HG03565 (cell line): ENCODE results near the gene CPNE6.
A peak's percentile ranks its signal among the peaks of the same experiment; 100 is the strongest.

ENCODE experiments used
- ATAC-seq: cut with Tn5 transposase; IDR thresholded peaks from one replicate; pipeline ENCODE4 v1.9.1; 2021; ENCODE audit warnings: mild to moderate bottlenecking, moderate library complexity; ENCODE audit not compliant: unreplicated experiment

CPNE6 gene

DNA sequence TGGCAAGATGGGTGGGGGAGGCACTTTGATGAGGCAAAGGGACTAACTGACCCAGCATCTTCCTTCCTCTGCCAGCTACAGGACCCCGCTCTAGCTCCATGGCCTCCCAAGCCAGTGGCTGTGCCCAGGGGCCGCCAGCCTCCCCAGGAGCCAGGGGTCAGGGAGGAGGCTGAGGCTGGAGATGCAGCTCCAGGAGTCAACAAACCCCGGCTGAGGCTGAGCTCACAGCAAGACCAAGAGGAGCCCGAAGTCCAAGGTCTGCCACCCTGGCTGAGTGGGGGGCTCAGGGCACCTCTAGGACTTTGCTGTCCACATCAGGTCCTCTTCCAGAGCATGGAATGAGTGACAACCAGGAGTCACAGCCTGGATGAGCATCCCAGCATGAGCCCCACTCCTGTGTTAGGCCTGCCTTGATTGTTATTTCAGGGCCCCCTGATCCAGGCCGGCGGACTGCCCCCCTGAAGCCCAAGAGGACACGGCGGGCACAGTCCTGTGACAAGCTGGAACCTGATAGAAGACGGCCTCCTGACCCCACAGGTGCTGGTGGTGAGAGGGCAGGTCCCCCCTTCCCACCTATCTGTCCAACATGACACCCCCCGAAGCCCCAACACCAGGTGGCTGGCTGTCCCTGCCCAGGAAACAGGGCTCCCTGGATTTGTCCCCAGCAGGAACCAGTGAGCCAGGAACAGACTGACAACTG lies 2.5 kb upstream of the CPNE6 start:
- no peak for ATAC-seq

GRCh38 chr14:24069411-24069735 lies 2.0 kb upstream of the CPNE6 start:
- no peak for ATAC-seq

GRCh38 chr14:24070285-24071143 lies 848 bp upstream of the CPNE6 start:
- no peak for ATAC-seq

DNA sequence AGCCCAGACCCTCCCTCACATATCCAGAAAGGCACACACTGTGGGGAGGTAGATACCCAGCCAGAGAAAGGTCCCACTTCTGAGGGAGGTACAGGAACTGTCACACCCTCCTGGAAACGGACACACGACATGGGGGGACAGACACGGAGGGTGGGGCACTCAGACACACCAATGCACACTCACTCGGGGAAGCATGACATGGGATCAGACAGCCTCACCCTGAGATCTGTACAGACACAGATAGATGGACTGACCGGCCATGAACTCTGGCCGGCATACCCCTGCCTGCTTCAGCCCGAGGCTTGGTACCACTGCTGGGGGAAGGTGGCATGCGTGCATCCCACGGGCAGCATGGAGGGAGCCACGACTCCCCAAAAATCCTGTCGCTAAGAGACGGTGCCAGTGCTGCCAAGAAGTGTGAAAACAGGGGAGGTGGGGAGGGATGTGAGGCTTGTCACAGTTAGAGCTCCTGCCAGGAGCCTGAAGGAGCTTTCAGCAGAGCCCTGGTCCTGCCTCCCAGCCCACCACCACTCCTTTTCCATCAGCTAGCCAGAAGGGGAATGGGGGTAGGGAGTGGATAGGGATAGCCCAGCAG lies 571 bp downstream of the CPNE6 start:
- ATAC-seq: no peak

- no peak for ATAC-seq
Measured at GRCh38 chr14:24072436-24072835, 1.1 kb downstream of the CPNE6 start.

GRCh38 chr14:24072881-24073877 lies 1.8 kb downstream of the CPNE6 start:
- no peak for ATAC-seq

- ATAC-seq: no peak
Measured at GRCh38 chr14:24074625-24075484, 3.5 kb downstream of the CPNE6 start.

DNA sequence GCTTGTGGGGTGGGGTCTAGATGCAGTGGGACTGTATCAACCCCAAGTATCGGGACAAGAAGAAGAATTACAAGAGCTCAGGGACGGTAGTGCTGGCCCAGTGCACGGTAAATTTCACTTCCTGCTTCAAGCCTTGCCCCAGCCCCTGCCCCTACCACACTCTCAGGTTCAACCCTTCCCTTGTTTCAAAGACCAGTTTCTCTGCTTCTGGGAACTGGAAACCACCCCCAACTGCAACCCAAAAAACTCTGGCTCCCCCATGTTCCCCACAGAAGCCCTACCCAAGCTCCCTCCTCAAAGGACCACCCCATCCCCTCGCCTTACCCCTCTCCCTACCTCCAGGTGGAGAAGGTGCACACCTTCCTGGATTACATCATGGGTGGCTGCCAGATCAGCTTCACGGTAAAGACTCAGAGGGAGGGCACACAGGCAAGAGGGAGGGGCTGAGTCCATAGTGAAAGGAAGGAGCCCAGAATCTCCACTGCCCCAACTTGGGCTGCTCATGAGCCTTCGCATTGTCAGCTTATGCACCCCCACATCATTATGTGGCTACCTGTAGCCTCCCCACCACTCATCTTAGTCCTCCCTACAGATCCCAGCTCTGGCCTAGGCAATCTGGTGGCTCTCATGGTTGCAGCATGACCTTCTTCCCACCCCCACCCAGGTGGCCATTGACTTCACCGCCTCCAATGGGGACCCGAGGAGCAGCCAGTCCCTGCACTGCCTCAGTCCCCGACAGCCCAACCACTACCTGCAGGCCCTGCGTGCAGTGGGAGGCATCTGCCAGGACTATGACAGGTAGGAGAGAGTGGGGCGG lies 4.3 kb downstream of the CPNE6 start:
- no peak for ATAC-seq

DNA sequence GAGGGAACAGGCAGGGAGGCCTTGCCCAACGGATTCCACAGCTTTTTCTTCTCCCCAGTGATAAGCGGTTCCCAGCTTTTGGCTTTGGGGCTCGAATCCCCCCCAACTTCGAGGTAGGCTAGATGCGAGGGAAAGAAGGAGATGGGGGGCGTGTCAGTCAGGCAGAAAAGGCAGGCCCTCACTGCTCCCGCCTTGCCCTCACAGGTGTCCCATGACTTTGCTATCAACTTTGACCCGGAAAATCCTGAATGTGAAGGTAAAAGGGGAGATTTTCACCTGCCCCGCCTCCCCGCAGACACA lies 4.9 kb downstream of the CPNE6 start:
- no peak for ATAC-seq

- no peak for ATAC-seq
Measured at GRCh38 chr14:24077086-24077485, 5.7 kb downstream of the CPNE6 start.

- ATAC-seq: no peak
Measured at GRCh38 chr14:24078146-24078545, 6.8 kb downstream of the CPNE6 start.

GRCh38 chr14:24079491-24080141 lies 8.3 kb downstream of the CPNE6 start:
- no peak for ATAC-seq

DNA sequence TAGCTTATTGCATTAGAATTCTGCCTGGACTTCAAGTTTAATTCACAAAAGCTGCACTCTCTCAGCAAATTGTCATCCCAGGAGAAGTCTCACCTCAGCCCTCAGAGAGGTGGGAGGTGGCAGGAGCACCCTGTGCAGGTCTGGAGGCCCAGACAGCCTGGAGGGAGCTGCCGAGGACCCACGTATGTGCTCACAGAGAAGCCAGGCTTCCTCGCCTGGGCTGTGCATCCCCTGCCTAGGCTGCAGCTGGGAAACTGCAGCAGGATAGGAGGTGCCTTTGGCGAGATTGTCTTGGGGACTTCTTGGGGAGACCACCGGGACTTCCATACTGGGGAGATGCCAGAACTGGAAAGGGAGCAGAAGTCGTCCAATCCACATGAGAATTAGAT lies 8.8 kb downstream of the CPNE6 start:
- no peak for ATAC-seq

DNA sequence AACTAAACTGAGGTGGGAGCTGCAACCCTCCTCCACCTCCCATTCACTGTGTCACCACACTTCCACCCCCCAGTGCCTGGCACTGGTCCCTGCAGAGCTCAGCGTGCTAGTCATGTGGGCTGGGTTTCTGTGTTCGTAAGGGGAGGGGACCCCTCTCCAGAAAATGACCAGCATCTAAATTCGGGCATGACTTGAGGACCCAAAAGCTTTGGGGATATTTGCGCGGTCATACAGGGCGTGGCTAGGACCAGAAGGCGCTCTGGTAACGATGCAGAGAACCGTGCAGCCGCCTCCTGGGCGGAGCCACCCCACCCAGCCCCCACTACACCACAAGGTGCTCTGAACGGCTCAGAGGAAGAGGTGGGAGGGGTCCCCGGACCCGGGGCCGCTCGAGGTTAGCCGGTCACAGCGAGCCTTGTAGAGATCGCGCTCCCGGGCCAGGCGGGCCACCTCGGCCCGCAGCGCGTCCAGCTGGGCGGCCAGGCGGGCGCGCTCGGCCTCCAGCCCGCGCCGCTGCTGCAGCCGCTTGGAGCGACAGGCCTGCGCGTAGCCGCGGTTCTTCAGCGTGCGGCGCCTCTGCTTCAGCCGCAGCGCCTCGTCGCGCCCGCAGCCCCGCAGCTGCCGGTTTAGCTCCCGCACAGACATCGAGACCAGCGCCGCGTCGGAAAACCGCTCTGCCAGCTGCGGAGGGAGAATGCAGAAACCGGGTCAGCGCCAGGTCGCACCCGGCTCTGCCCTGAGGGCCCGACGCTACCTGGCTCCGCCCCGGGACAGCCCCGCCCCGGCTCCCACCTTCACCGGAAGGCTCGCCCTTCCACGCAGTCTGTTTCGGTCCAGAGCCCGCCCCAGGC lies 9.8 kb downstream of the CPNE6 start:
- ATAC-seq: peak; percentile 71

DNA sequence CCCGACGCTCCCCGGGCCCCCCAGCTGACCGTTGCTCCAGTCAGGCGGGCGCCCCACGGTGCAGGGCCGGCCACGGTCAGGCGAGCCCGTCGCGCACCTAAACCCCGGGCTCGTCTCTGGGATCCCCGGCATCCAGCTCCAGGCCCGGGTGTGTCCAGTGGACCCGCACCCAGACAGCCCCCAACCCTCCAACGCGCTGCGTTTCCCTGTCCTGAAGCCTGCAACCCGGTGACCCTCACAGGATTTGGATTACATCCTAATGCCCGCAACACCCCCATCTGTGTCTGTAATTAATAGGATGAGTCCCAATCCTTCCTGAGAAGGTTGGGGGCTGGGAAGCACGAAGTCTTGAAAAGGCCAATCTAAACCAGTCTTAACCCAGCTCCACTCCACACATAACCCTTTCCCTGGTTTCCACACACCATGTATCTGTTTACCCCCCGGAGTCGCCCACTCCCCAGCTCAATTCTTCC lies 10.4 kb downstream of the CPNE6 start:
- ATAC-seq: no peak

DNA sequence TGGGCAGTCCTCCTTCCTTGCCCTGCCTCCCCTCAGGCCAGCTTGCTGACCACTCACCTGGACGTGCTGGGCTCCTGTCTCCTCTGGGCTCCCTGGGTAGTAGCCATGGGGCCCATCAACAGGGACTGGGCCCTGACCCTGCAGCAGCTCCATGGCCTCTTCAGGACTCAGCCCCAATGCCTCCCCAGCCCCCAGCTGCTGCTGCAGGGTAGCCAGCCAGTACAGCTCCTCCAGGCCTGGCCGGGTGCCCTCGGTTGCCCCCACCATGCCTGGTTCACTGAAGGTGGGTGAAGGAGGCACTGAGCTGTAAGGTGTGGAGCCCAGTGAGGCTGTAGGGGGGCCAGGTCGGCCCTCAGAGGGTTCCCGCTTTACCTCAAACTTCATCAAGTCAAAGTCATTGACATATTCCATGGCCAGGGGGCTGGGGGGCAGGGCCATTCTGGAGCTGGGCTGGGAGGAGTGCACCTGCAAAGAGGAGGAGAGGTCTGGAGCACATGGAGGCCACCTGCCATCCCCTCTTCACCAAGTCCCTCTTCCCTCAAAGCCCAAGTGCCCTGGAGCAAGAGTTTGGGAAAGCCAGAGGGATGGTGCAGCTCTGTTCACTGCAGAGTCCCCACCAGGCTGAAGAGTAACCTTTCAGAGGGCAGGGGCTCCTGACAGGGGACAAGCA lies 11.2 kb downstream of the CPNE6 start:
- ATAC-seq: no peak

DNA sequence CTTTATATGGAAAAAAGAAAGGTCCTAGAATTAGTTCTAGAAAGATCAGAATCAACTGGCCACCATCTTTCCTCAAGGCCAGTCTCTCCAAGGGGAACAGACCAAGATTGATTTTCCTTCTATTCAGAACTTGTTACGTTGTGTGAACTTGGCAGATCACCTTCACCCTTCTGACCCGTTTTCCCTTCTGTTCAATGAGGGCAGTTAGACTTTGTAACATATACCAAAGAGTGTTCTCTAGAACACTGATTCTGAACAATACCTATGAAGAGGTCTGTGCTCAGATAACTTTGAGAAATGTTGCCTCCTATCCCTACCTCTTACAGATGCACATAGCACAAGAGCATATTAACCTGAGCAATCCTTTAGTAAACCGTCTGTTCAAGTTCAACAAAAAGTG lies 12.1 kb downstream of the CPNE6 start:
- ATAC-seq: no peak
